IMR-90 (cell line): ENCODE results near the gene COL6A6. TPM values are rescaled to one million over a fixed set of nuclear protein-coding genes. Genes with fewer than 3 reads are reported as not detected.

Experiments used
- ATAC-seq: fragments of 200-7000 bp; cut with Tn5 transposase; 2 replicates; pipeline ENCODE4 v1.9.1; 2020; ENCODE audit warnings: low read depth, mild to moderate bottlenecking, moderate library complexity
- BruUV-seq: library from RNA; stranded (reverse); fragments of 400-500 nt; replicated peaks from 2 replicates; lab custom pipeline; 2021; lab: Mats Ljungman, UMichigan
- CTCF ChIA-PET: fragments of 300-600 bp; formaldehyde crosslinking; extraction: SDS; loops from one replicate; lab custom pipeline; 2021; ENCODE audit warnings: antibody characterized with exemption; lab: Yijun Ruan, JAX
- POLR2A ChIA-PET: fragments of 300-600 bp; sonication (Branson Sonifier 250); formaldehyde crosslinking; loops from one replicate; lab custom pipeline; 2022; ENCODE audit warnings: antibody characterized with exemption; ENCODE audit not compliant: unreplicated experiment; lab: Charles Lee
- DNase-seq: peaks from one replicate; pipeline ENCODE4 v3.0.0; 2013
- H2AFZ ChIP-seq: replicated peaks from 2 replicates; pipeline ENCODE3; 2013; ENCODE audit warnings: low read length, mild to moderate bottlenecking; ENCODE audit not compliant: poor library complexity
- H2AK5ac ChIP-seq: 2 replicates; pipeline ENCODE4 v1.6.1; 2013; ENCODE audit warnings: low read depth, low read length, inconsistent platforms
- H2AK9ac ChIP-seq: replicated peaks from 2 replicates; pipeline ENCODE3; 2013; ENCODE audit warnings: mild to moderate bottlenecking, low read depth, low read length, moderate library complexity; ENCODE audit not compliant: poor library complexity
- H2BK120ac ChIP-seq: 2 replicates; pipeline ENCODE4 v1.6.1; 2013; ENCODE audit warnings: low read depth, low read length, inconsistent platforms
- H2BK15ac ChIP-seq: 3 replicates; pipeline ENCODE4 v1.6.1; 2013; ENCODE audit warnings: low read depth, low read length, inconsistent platforms
- H2BK20ac ChIP-seq: 2 replicates; pipeline ENCODE4 v1.6.1; 2013; ENCODE audit warnings: low read depth, mild to moderate bottlenecking, inconsistent platforms, low read length, moderate library complexity
- H2BK5ac ChIP-seq: 2 replicates; pipeline ENCODE4 v1.6.1; 2013; ENCODE audit warnings: mild to moderate bottlenecking, low read depth, low read length, inconsistent platforms; ENCODE audit not compliant: poor library complexity, severe bottlenecking
- H3K14ac ChIP-seq: replicated peaks from 2 replicates; pipeline ENCODE4 v1.6.1; 2013; ENCODE audit warnings: low read depth, low read length, inconsistent platforms
- H3K18ac ChIP-seq: 2 replicates; pipeline ENCODE4 v1.6.1; 2013; ENCODE audit warnings: low read depth, low read length, control low read depth
- H3K23ac ChIP-seq: 2 replicates; pipeline ENCODE4 v1.6.1; 2013; ENCODE audit warnings: low read depth, low read length, inconsistent platforms
- H3K27ac ChIP-seq: 2 replicates; pipeline ENCODE4 v1.5.1; 2013; ENCODE audit warnings: mild to moderate bottlenecking, control low read depth, low read length; ENCODE audit not compliant: insufficient read depth
- H3K27me3 ChIP-seq: 2 replicates; pipeline ENCODE4 v1.6.1; 2013; ENCODE audit warnings: low read length; ENCODE audit not compliant: control insufficient read depth, insufficient read depth
- H3K36me3 ChIP-seq: 2 replicates; pipeline ENCODE4 v1.6.1; 2013; ENCODE audit warnings: low read length, mixed read lengths; ENCODE audit not compliant: control insufficient read depth, insufficient read depth
- H3K4ac ChIP-seq: 2 replicates; pipeline ENCODE4 v1.6.1; 2013; ENCODE audit warnings: low read depth, low read length, inconsistent platforms
- H3K4me1 ChIP-seq: 2 replicates; pipeline ENCODE4 v1.6.1; 2013; ENCODE audit warnings: low read length, mixed read lengths; ENCODE audit not compliant: control insufficient read depth, insufficient read depth
- H3K4me2 ChIP-seq: 2 replicates; pipeline ENCODE4 v1.6.1; 2013; ENCODE audit warnings: low read depth, mild to moderate bottlenecking, control low read depth, low read length, moderate library complexity
- H3K4me3 ChIP-seq: 2 replicates; pipeline ENCODE4 v1.5.1; 2013; ENCODE audit warnings: low read depth, mild to moderate bottlenecking, control low read depth, low read length, moderate library complexity; ENCODE audit not compliant: insufficient read depth
- H3K56ac ChIP-seq: 2 replicates; pipeline ENCODE4 v1.6.1; 2013; ENCODE audit warnings: low read length, inconsistent platforms; ENCODE audit not compliant: insufficient read depth; ENCODE audit errors: extremely low read depth
- H3K79me1 ChIP-seq, 2 experiments: 2 replicates each; pipeline ENCODE4 v1.6.1; 2013; ENCODE audit warnings: low read length in 2 of 2, inconsistent platforms in 1 of 2, low read depth in 1 of 2
- H3K9ac ChIP-seq: 2 replicates; pipeline ENCODE4 v1.6.1; 2013; ENCODE audit warnings: low read depth, low read length, control low read depth
- H3K9me1 ChIP-seq: 2 replicates; pipeline ENCODE4 v1.6.1; 2013; ENCODE audit warnings: low read length, inconsistent platforms; ENCODE audit not compliant: insufficient read depth
- H3K9me3 ChIP-seq: 2 replicates; pipeline ENCODE4 v1.6.1; 2013; ENCODE audit warnings: low read length; ENCODE audit not compliant: control insufficient read depth, insufficient read depth
- H4K20me1 ChIP-seq: 2 replicates; pipeline ENCODE4 v1.6.1; 2013; ENCODE audit warnings: low read length, inconsistent platforms; ENCODE audit not compliant: insufficient read depth
- H4K5ac ChIP-seq: 2 replicates; pipeline ENCODE4 v1.6.1; 2013; ENCODE audit warnings: mild to moderate bottlenecking, low read depth, low read length, control low read depth
- H4K8ac ChIP-seq, 2 experiments: 2 replicates each; pipeline ENCODE4 v1.6.1; 2013; ENCODE audit warnings: low read depth in 2 of 2, low read length in 2 of 2, control low read depth in 1 of 2, inconsistent platforms in 1 of 2
- H4K91ac ChIP-seq: 2 replicates; pipeline ENCODE4 v1.6.1; 2013; ENCODE audit warnings: low read depth, low read length, inconsistent platforms; ENCODE audit not compliant: insufficient read depth
- BHLHE40 ChIP-seq: fragments of 150-350 bp; IDR thresholded peaks from 2 replicates; pipeline ENCODE4 v1.6.1; 2016; ENCODE audit warnings: mild to moderate bottlenecking, low read depth, low read length
- CEBPB ChIP-seq: IDR thresholded peaks from 2 replicates; pipeline ENCODE4 v1.6.1; 2012; ENCODE audit warnings: low read depth, low read length, improper control_type of control experiment
- CHD1 ChIP-seq: IDR thresholded peaks from 2 replicates; pipeline ENCODE4 v1.6.1; 2012; ENCODE audit warnings: low read depth, low read length, improper control_type of control experiment
- CTCF ChIP-seq: conservative IDR thresholded peaks from 2 replicates; pipeline ENCODE4 v1.5.1; 2012; ENCODE audit warnings: mild to moderate bottlenecking, low read depth, low read length, improper control_type of control experiment
- ELK1 ChIP-seq: fragments of 150-350 bp; IDR thresholded peaks from 2 replicates; pipeline ENCODE4 v1.6.1; 2016; ENCODE audit warnings: low read depth, mild to moderate bottlenecking, low read length, moderate library complexity, borderline replicate concordance
- FOS ChIP-seq: fragments of 150-350 bp; IDR thresholded peaks from 2 replicates; pipeline ENCODE4 v1.6.1; 2016; ENCODE audit warnings: low read depth, low read length
- MAFK ChIP-seq: IDR thresholded peaks from 2 replicates; pipeline ENCODE4 v1.6.1; 2012; ENCODE audit warnings: low read depth, low read length, improper control_type of control experiment
- MAZ ChIP-seq: IDR thresholded peaks from 2 replicates; pipeline ENCODE4 v1.6.1; 2012; ENCODE audit warnings: low read depth, mild to moderate bottlenecking, low read length, improper control_type of control experiment, moderate library complexity, borderline replicate concordance
- MXI1 ChIP-seq: IDR thresholded peaks from 2 replicates; pipeline ENCODE4 v1.6.1; 2012; ENCODE audit warnings: low read depth, mild to moderate bottlenecking, low read length, moderate library complexity, borderline replicate concordance
- NFE2L2 ChIP-seq: fragments of 150-350 bp; IDR thresholded peaks from 2 replicates; pipeline ENCODE4 v1.6.1; 2016; ENCODE audit warnings: low read depth, mild to moderate bottlenecking, low read length
- POLR2A ChIP-seq: IDR thresholded peaks from 2 replicates; pipeline ENCODE4 v1.6.1; 2012; ENCODE audit warnings: mild to moderate bottlenecking, low read depth, low read length
- RAD21 ChIP-seq: IDR thresholded peaks from 2 replicates; pipeline ENCODE4 v1.6.1; 2012; ENCODE audit warnings: low read length, improper control_type of control experiment
- RCOR1 ChIP-seq: IDR thresholded peaks from 2 replicates; pipeline ENCODE4 v1.6.1; 2012; ENCODE audit warnings: mild to moderate bottlenecking, low read length, improper control_type of control experiment; ENCODE audit not compliant: insufficient replicate concordance
- RFX5 ChIP-seq: IDR thresholded peaks from 2 replicates; pipeline ENCODE4 v1.8.0; 2012; ENCODE audit warnings: low read depth, mild to moderate bottlenecking, low read length, moderate library complexity
- SMC3 ChIP-seq: fragments of 150-350 bp; IDR thresholded peaks from 2 replicates; pipeline ENCODE4 v1.6.1; 2016; ENCODE audit warnings: low read depth, mild to moderate bottlenecking, antibody characterized with exemption, low read length, moderate library complexity
- WGBS, 2 experiments: methylation state at CpG; one replicate each; pipeline versions ENCODE4 v1.1.5 to v1.1.7; 2013; ENCODE audit warnings: missing lambda C conversion rate in 2 of 2; ENCODE audit not compliant: insufficient read length in 1 of 2; ENCODE audit errors: extremely low coverage in 2 of 2; 5-methylcytosine and 5-hydroxymethylcytosine counted together
- dilution Hi-C: fragments of 300-500 bp; cut with HindIII; formaldehyde crosslinking; loops from one replicate; pipeline ENCODE4 v1.14.3; 2018; ENCODE audit warnings: low sequenced_read_pairs; ENCODE audit not compliant: unreplicated experiment
- in situ Hi-C: fragments of 300-500 bp; cut with MboI; formaldehyde crosslinking; loops from 3 replicates; pipeline ENCODE4 v1.14.3; 2019; ENCODE audit warnings: low sequenced_read_pairs, inconsistent platforms, mixed read lengths
- intact Hi-C: fragments of 100-400 bp; cut with micrococcal nuclease; formaldehyde crosslinking; loops from 2 replicates; pipeline ENCODE4 v1.10.0; 2022
- polyA plus RNA-seq, 3 experiments: library from polyadenylated mRNA; depleted of rRNA; stranded (reverse); fragments of >200 nt; gene quantifications; 2 replicates each; pipeline ENCODE4 v1.2.3, GENCODE V29; 2012; ENCODE audit warnings: low replicate concordance in 1 of 3
- total RNA-seq: library from RNA; depleted of rRNA; stranded (reverse); fragments of >200 nt; gene quantifications from 2 replicates; pipeline ENCODE4 v1.2.3, GENCODE V29; 2012
- TF ChIP-seq, protein P1 (sequence below): fragments of 150-350 bp; IDR thresholded peaks from 2 replicates; pipeline ENCODE4 v1.6.1; 2017; ENCODE audit warnings: mild to moderate bottlenecking, antibody characterized with exemption, low read length, low read depth

COL6A6 gene
- total and polyA plus RNA-seq, 2 of the 4 experiments (the other 2 are of a cell fraction) = not detected

GRCh38 chr3:130468311-130468710 lies 48.7 kb upstream of the COL6A6 start:
- dilution Hi-C loops = no loop called here

More at GRCh38 chr3:130468311-130468710, 48.7 kb upstream of the COL6A6 start:
- H3K4me2 ChIP-seq = no peak overlapping the region
- no peak overlapping the region for H2BK120ac ChIP-seq
- no peak overlapping the region for H3K56ac ChIP-seq
- no peak for DNase-seq
- no peak overlapping the region for H3K23ac ChIP-seq
- no peak overlapping the region for H2AK9ac ChIP-seq
- no peak overlapping the region for H4K8ac ChIP-seq
- in situ Hi-C loops (no loop called here), intact Hi-C loops (no loop called here)
- no peaks in the 10 kb centered on the region for H3K27me3 ChIP-seq
- no peak overlapping the region for H3K4ac ChIP-seq
- no peak overlapping the region for H4K91ac ChIP-seq
- H3K9me1 ChIP-seq = no peaks in the 10 kb centered on the region
- no CpG with 5 or more reads among the region's 1 CpG for WGBS, 2 experiments
- H3K18ac ChIP-seq = no peak overlapping the region
- CTCF ChIA-PET = no interaction called here
- POLR2A ChIA-PET = no interaction called here
- H3K4me3 ChIP-seq = no peak overlapping the region
- no peak overlapping the region for H2BK15ac ChIP-seq
- H3K79me1 ChIP-seq = no peaks in the 10 kb centered on the region
- H3K9ac ChIP-seq = no peak overlapping the region
- H2AFZ ChIP-seq = no peak overlapping the region
- no peaks in the 10 kb centered on the region for H3K36me3 ChIP-seq
- H2BK20ac ChIP-seq = no peak overlapping the region
- H4K5ac ChIP-seq = no peak overlapping the region
- no TSS peak for BruUV-seq
- no peak overlapping the region for H2BK5ac ChIP-seq
- H3K27ac ChIP-seq = no peak overlapping the region
- no peaks in the 10 kb centered on the region for H4K20me1 ChIP-seq
- no peak overlapping the region for H3K14ac ChIP-seq
- ATAC-seq = no peak
- no peak for TF ChIP-seq MAFK
- no peak for TF ChIP-seq RCOR1
- no peak for TF ChIP-seq CTCF
- no peak for TF ChIP-seq SMC3
- no peak for TF ChIP-seq BHLHE40
- TF ChIP-seq ELK1 = no peak
- TF ChIP-seq, protein P1, sequence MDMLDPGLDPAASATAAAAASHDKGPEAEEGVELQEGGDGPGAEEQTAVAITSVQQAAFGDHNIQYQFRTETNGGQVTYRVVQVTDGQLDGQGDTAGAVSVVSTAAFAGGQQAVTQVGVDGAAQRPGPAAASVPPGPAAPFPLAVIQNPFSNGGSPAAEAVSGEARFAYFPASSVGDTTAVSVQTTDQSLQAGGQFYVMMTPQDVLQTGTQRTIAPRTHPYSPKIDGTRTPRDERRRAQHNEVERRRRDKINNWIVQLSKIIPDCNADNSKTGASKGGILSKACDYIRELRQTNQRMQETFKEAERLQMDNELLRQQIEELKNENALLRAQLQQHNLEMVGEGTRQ = no peak
- no peak for TF ChIP-seq CHD1
- TF ChIP-seq RAD21 = no peak
- TF ChIP-seq NFE2L2 = no peak
- TF ChIP-seq POLR2A = no peak
- no peak for TF ChIP-seq MAZ
- no peak for TF ChIP-seq CEBPB
- TF ChIP-seq RFX5 = no peak
- TF ChIP-seq MXI1 = no peak
- TF ChIP-seq FOS = no peak
- H3K4me1 ChIP-seq = no peaks in the 10 kb centered on the region
- no peak overlapping the region for H2AK5ac ChIP-seq
- no peaks in the 10 kb centered on the region for H3K9me3 ChIP-seq
